Fibroblast of upper back skin (primary cell): Measurements from ENCODE around the gene SLC2A5.
"Not testable (repeated sequence)": the region's sequence is repeated elsewhere in the genome, so short reads cannot be mapped to it uniquely, and the experiment has no call there.

Experiments used
- DNase-seq: peaks from one replicate; pipeline ENCODE4 v3.0.0-alpha.2; 2013

The SLC2A5 gene

GRCh38 chr1:9069326-9070100 lies at the start of gene SLC2A5:
Gene SLC2A5, minus strand, starts transcription at chr1:9069635. Its CDS starts 99 bp downstream, at chr1:9069536.
- DNase-seq: no peak

- DNase-seq: no peak
Observed at GRCh38 chr1:9118186-9118585, 48.8 kb upstream of the SLC2A5 start.

GRCh38 chr1:9115351-9116205 lies 46.1 kb upstream of the SLC2A5 start:
- peak; percentile 9 for DNase-seq

- no peak for DNase-seq
Observed at GRCh38 chr1:9112961-9113880, 43.8 kb upstream of the SLC2A5 start.

GRCh38 chr1:9111957-9112356 lies 42.5 kb upstream of the SLC2A5 start:
- no peak for DNase-seq

GRCh38 chr1:9111357-9111691 lies 41.9 kb upstream of the SLC2A5 start:
- no peak for DNase-seq

GRCh38 chr1:9110669-9111356 lies 41.4 kb upstream of the SLC2A5 start:
- peak; percentile 90 for DNase-seq

GRCh38 chr1:9108056-9108665 lies 38.7 kb upstream of the SLC2A5 start:
- DNase-seq: no peak

GRCh38 chr1:9107136-9107535 lies 37.7 kb upstream of the SLC2A5 start:
- DNase-seq: peak; percentile 30

- DNase-seq: no peak
Observed at GRCh38 chr1:9106286-9106685, 36.9 kb upstream of the SLC2A5 start.

GRCh38 chr1:9105336-9105867 lies 36.0 kb upstream of the SLC2A5 start:
- no peak for DNase-seq

GRCh38 chr1:9101510-9102146 lies 32.2 kb upstream of the SLC2A5 start:
- DNase-seq: peak; percentile 70

GRCh38 chr1:9100471-9101043 lies 31.1 kb upstream of the SLC2A5 start:
- peak; percentile 27 for DNase-seq

GRCh38 chr1:9099555-9099954 lies 30.1 kb upstream of the SLC2A5 start:
- no peak for DNase-seq

- no peak for DNase-seq
Observed at GRCh38 chr1:9097947-9098705, 28.7 kb upstream of the SLC2A5 start.

GRCh38 chr1:9095818-9096217 lies 26.4 kb upstream of the SLC2A5 start:
- DNase-seq: no peak

- not testable (repeated sequence) for DNase-seq
Observed at GRCh38 chr1:9093996-9094595, 24.7 kb upstream of the SLC2A5 start.

GRCh38 chr1:9093581-9093980 lies 24.1 kb upstream of the SLC2A5 start:
- no peak for DNase-seq

GRCh38 chr1:9093091-9093490 lies 23.7 kb upstream of the SLC2A5 start:
- DNase-seq: no peak

GRCh38 chr1:9088807-9089206 lies 19.4 kb upstream of the SLC2A5 start:
- no peak for DNase-seq
